K562 (cell line): Measurements from ENCODE around the gene CDT1. TPM values are rescaled to one million over a fixed set of nuclear protein-coding genes. Genes with fewer than 3 reads are reported as not detected.
A peak's percentile ranks its signal among the peaks of the same experiment; 100 is the strongest.

ENCODE experiments used
- CAMTA2 ChIP-seq: fragments of 250-450 bp; sonication (Bioruptor Pico); conservative IDR thresholded peaks from 2 replicates; pipeline ENCODE4 v1.5.1; 2022
- DEAF1 ChIP-seq: fragments of 450-650 bp; formaldehyde crosslinking; IDR thresholded peaks from 2 replicates; pipeline ENCODE4 v1.4.0; 2020; ENCODE audit warnings: mild to moderate bottlenecking, moderate library complexity
- DPF2 ChIP-seq: fragments of 450-650 bp; IDR thresholded peaks from 2 replicates; pipeline ENCODE4 v1.6.1; 2016
- HMG20A ChIP-seq: fragments of 450-650 bp; formaldehyde crosslinking; conservative IDR thresholded peaks from 2 replicates; pipeline ENCODE4 v1.4.0; 2020; ENCODE audit warnings: mild to moderate bottlenecking, mixed read lengths
- HMGN3 ChIP-seq: IDR thresholded peaks from 2 replicates; pipeline ENCODE4 v1.6.1; 2011; ENCODE audit warnings: borderline replicate concordance, low read depth, mild to moderate bottlenecking, mixed read lengths, low read length; ENCODE audit not compliant: insufficient read length; ENCODE audit errors: extremely low read depth
- KDM4B ChIP-seq, 2 experiments: fragments of 450-650 bp in 1 of 2; sonication (generic) in 1 of 2; IDR thresholded peaks; 2 replicates each; pipeline ENCODE4 v1.6.1; 2016 to 2017; ENCODE audit warnings: borderline replicate concordance in 2 of 2, antibody characterized with exemption in 1 of 2, low read depth in 1 of 2, mild to moderate bottlenecking in 1 of 2
- LCOR ChIP-seq: sonication (generic); formaldehyde crosslinking; IDR thresholded peaks from 2 replicates; pipeline ENCODE4 v1.8.0; 2022; ENCODE audit warnings: mild to moderate bottlenecking, missing genetic modification reagents
- PHF8 ChIP-seq: fragments of 200-600 bp; sonication (generic); IDR thresholded peaks from 2 replicates; pipeline ENCODE4 v1.6.1; 2012; ENCODE audit warnings: mixed run types, mild to moderate bottlenecking, inconsistent platforms, low read length, moderate library complexity, borderline replicate concordance
- POLR2AphosphoS2 ChIP-seq: IDR thresholded peaks from 2 replicates; pipeline ENCODE4 v1.6.1; 2012; ENCODE audit warnings: low read length, improper control_type of control experiment
- SUPT5H ChIP-seq: fragments of 450-650 bp; IDR thresholded peaks from 2 replicates; pipeline ENCODE4 v1.6.1; 2016
- THRB ChIP-seq: fragments of 450-650 bp; formaldehyde crosslinking; conservative IDR thresholded peaks from 2 replicates; pipeline ENCODE4 v1.4.0; 2022; ENCODE audit warnings: mild to moderate bottlenecking, missing genetic modification characterization
- TRIM24 ChIP-seq, 2 experiments: fragments of 450-650 bp; IDR thresholded peaks; 2 replicates each; pipeline ENCODE4 v1.6.1; 2016
- WHSC1 ChIP-seq: IDR thresholded peaks from one replicate; pipeline ENCODE4 v1.6.1; 2012; ENCODE audit warnings: low read length, control low read depth, inconsistent platforms
- ZBTB33 ChIP-seq: sonication (generic); formaldehyde crosslinking; IDR thresholded peaks from 2 replicates; pipeline ENCODE4 v1.8.1; 2023; ENCODE audit warnings: mild to moderate bottlenecking, missing genetic modification reagents
- ZNF282 ChIP-seq: sonication (generic); formaldehyde crosslinking; IDR thresholded peaks from 2 replicates; pipeline ENCODE4 v1.8.1; 2023; ENCODE audit warnings: missing genetic modification reagents
- polyA plus RNA-seq, 8 experiments: library from polyadenylated mRNA; depleted of rRNA in 4 of 8; stranded (reverse) in 5 of 8; unstranded in 3 of 8; fragments of >200 nt; fragmentation: Nextera tagmentation in 2 of 8; fragmentation: Illumina TruSeq in 1 of 8; extraction: Ambion mirVana in 2 of 8; extraction: Trizol in 1 of 8; gene quantifications; 2 replicates each; pipeline versions ENCODE4 v1.2.1 to v1.2.3, GENCODE V29; 2011 to 2014; ENCODE audit warnings: inconsistent platforms in 1 of 8, missing spikeins in 1 of 8
- total RNA-seq, 7 experiments: library from RNA; depleted of rRNA in 6 of 7; stranded (reverse); fragments of >200 nt in 6 of 7; fragmentation: Illumina TruSeq in 2 of 7; extraction: Trizol in 2 of 7; gene quantifications; 2 replicates each; pipeline versions ENCODE4 v1.2.1 to v1.2.3, GENCODE V29; 2011 to 2021; ENCODE audit warnings: low replicate concordance in 1 of 7
- TF ChIP-seq, protein P1 (sequence below): fragments of 450-650 bp; IDR thresholded peaks from 2 replicates; pipeline ENCODE4 v1.6.1; 2016; ENCODE audit warnings: low read depth, mild to moderate bottlenecking, moderate library complexity
- TF ChIP-seq, protein P2 (sequence below): fragments of 450-650 bp; IDR thresholded peaks from 2 replicates; pipeline ENCODE4 v1.6.1; 2017; ENCODE audit warnings: antibody characterized with exemption
- TF ChIP-seq, protein P3 (sequence below): fragments of 250-450 bp; sonication (Bioruptor Pico); IDR thresholded peaks from 2 replicates; pipeline ENCODE4 v1.8.0; 2021; ENCODE audit warnings: moderate library complexity, mild to moderate bottlenecking, inconsistent platforms

CDT1 gene
- total and polyA plus RNA-seq, 9 of the 15 experiments (the other 6 are each of a cell fraction or from before 2014, with no cell fraction given): 0.92 to 178 (median 14.2) TPM

DNA sequence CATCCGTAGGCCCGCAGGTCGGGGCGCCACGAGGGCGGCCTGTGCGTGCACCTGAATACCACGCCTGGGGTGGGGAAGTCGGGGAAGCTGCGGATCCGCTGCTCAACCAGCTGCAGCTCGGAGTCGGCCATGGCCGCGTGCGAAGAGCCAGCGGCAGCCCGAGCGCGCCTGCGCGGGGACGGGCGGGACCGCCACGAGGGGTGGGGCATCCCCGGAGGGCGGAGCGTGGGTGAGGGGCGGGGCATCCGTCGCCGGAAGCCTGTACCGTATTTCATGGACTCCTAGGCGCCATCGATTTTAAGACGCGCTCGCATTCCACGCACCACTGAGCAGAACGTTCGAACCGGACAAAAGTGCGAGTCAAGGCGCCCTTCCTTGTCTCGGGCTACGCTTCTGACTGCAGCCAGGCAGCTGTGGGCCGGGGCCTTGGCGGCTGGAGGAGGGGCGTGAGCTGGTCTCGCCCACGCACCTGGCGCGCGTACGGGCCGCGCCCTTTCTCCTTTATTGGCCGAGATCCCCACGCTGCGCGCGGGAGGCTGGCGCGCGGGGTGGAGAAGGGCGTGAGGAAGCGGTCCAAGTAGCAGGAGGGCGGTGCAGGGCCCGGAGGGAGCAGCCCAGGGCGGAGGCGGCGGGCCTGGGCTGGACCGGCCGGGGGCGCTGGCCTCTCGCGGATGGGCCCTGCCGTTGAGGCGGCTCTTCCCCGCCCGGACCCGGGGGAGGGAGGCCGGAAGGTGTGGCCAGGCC is 8.4 kb downstream of the CDT1 start, which contains the start of gene APRT (continued):
- TF ChIP-seq THRB (CRISPR knock-in tag): no peak
- no peak; the same call in 1 of the 2 replicates for TF ChIP-seq POLR2AphosphoS2
- peak; percentile 79 for TF ChIP-seq ZBTB33 (CRISPR knock-in tag)
- TF ChIP-seq PHF8: peak; percentile 76; the same call in 1 of the 2 replicates
- no peak for TF ChIP-seq WHSC1
- peak; percentile 25; the same call in 1 of the 2 replicates for TF ChIP-seq LCOR (CRISPR knock-in tag)
- peak; percentile 59; the same call in 1 of the 2 replicates for TF ChIP-seq DPF2
- TF ChIP-seq HMG20A (CRISPR knock-in tag): no peak
- TF ChIP-seq ZNF282 (CRISPR knock-in tag): 0 out of 2 replicates have a peak, but pooled peaks have one; percentile 61
- TF ChIP-seq, protein P1, sequence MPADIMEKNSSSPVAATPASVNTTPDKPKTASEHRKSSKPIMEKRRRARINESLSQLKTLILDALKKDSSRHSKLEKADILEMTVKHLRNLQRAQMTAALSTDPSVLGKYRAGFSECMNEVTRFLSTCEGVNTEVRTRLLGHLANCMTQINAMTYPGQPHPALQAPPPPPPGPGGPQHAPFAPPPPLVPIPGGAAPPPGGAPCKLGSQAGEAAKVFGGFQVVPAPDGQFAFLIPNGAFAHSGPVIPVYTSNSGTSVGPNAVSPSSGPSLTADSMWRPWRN: peak; percentile 53; the same call in 1 of the 2 replicates
- no peak for TF ChIP-seq CAMTA2 (CRISPR knock-in tag)
- TF ChIP-seq, protein P2, sequence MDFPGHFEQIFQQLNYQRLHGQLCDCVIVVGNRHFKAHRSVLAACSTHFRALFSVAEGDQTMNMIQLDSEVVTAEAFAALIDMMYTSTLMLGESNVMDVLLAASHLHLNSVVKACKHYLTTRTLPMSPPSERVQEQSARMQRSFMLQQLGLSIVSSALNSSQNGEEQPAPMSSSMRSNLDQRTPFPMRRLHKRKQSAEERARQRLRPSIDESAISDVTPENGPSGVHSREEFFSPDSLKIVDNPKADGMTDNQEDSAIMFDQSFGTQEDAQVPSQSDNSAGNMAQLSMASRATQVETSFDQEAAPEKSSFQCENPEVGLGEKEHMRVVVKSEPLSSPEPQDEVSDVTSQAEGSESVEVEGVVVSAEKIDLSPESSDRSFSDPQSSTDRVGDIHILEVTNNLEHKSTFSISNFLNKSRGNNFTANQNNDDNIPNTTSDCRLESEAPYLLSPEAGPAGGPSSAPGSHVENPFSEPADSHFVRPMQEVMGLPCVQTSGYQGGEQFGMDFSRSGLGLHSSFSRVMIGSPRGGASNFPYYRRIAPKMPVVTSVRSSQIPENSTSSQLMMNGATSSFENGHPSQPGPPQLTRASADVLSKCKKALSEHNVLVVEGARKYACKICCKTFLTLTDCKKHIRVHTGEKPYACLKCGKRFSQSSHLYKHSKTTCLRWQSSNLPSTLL: no peak
- TF ChIP-seq HMGN3: peak; percentile 89
- TF ChIP-seq, protein P3, sequence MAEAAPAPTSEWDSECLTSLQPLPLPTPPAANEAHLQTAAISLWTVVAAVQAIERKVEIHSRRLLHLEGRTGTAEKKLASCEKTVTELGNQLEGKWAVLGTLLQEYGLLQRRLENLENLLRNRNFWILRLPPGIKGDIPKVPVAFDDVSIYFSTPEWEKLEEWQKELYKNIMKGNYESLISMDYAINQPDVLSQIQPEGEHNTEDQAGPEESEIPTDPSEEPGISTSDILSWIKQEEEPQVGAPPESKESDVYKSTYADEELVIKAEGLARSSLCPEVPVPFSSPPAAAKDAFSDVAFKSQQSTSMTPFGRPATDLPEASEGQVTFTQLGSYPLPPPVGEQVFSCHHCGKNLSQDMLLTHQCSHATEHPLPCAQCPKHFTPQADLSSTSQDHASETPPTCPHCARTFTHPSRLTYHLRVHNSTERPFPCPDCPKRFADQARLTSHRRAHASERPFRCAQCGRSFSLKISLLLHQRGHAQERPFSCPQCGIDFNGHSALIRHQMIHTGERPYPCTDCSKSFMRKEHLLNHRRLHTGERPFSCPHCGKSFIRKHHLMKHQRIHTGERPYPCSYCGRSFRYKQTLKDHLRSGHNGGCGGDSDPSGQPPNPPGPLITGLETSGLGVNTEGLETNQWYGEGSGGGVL (CRISPR knock-in tag): no peak
- TF ChIP-seq SUPT5H: peak; percentile 79
- peak; percentile 85 for TF ChIP-seq DEAF1 (CRISPR knock-in tag)
- peak in 1 of 2 experiments; percentile 63; a peak in 1 of 4 replicates for TF ChIP-seq TRIM24 (IDR thresholded peaks at IDR 0.05)
- 0 out of 4 replicates have a peak, but pooled peaks of 1 of the 2 experiments have one; percentile 52 for TF ChIP-seq KDM4B (IDR thresholded peaks at IDR 0.05; ENCODE audit: borderline replicate concordance in 2 of 2, low read depth in 1 of 2)
